Islet precursor cell (in vitro differentiated cells): ENCODE results near the gene OR5K2.

Experiments
- DNase-seq: peaks from one replicate; pipeline ENCODE4 v3.0.0-alpha.2; 2018

Gene OR5K2

GRCh38 chr3:98497381-98497780 lies at the start of gene OR5K2:
TSS of gene OR5K2 (plus strand) at chr3:98497681. CDS start at chr3:98497681, 0 bp downstream.
- DNase-seq: no peak

GRCh38 chr3:98449606-98450193 lies 47.8 kb upstream of the OR5K2 start:
- DNase-seq: no peak

- no peak for DNase-seq
These were observed 47.1 kb upstream of the OR5K2 start for GRCh38 chr3:98450372-98450771.

- no peak for DNase-seq
These were observed 43.7 kb upstream of the OR5K2 start for GRCh38 chr3:98453827-98454226.

GRCh38 chr3:98454929-98455328 lies 42.6 kb upstream of the OR5K2 start:
- DNase-seq: no peak

GRCh38 chr3:98457543-98457942 lies 39.9 kb upstream of the OR5K2 start:
- no peak for DNase-seq

GRCh38 chr3:98460220-98460619 lies 37.3 kb upstream of the OR5K2 start:
- no peak for DNase-seq

- no peak for DNase-seq
These were observed 34.6 kb upstream of the OR5K2 start, which contains the start of gene OR5K1 for GRCh38 chr3:98462901-98463300. TSS of gene OR5K1 (plus strand) at chr3:98463201. CDS start at chr3:98469577, 6,376 bp downstream.

- DNase-seq: peak; percentile 93
These were observed 14.6 kb upstream of the OR5K2 start for GRCh38 chr3:98482717-98483482.

- DNase-seq: no peak
These were observed 13.9 kb upstream of the OR5K2 start for GRCh38 chr3:98483626-98484025.

GRCh38 chr3:98500019-98500418 lies 2.5 kb downstream of the OR5K2 start:
- no peak for DNase-seq

- no peak for DNase-seq
These were observed 3.8 kb downstream of the OR5K2 start for GRCh38 chr3:98501270-98501669.

- no peak for DNase-seq
These were observed 4.5 kb downstream of the OR5K2 start for GRCh38 chr3:98501863-98502576.

- no peak for DNase-seq
These were observed 7.1 kb downstream of the OR5K2 start for GRCh38 chr3:98504539-98504938.

- DNase-seq: no peak
These were observed 11.1 kb downstream of the OR5K2 start for GRCh38 chr3:98508582-98508981.

- no peak for DNase-seq
These were observed 15.1 kb downstream of the OR5K2 start for GRCh38 chr3:98512576-98512975.

- DNase-seq: no peak
These were observed 15.6 kb downstream of the OR5K2 start for GRCh38 chr3:98513091-98513511.

- DNase-seq: no peak
These were observed 16.3 kb downstream of the OR5K2 start for GRCh38 chr3:98513736-98514135.

GRCh38 chr3:98514948-98515347 lies 17.5 kb downstream of the OR5K2 start:
- DNase-seq: no peak

- DNase-seq: no peak
These were observed 21.3 kb downstream of the OR5K2 start for GRCh38 chr3:98518816-98519215.

- no peak for DNase-seq
These were observed 21.9 kb downstream of the OR5K2 start for GRCh38 chr3:98519351-98519750.

- peak; percentile 69 for DNase-seq
These were observed 24.5 kb downstream of the OR5K2 start for GRCh38 chr3:98521897-98522543.

- peak; percentile 99 for DNase-seq
These were observed 25.2 kb downstream of the OR5K2 start, which contains the start of gene CLDND1 for GRCh38 chr3:98522544-98523281. TSS of gene CLDND1 (minus strand) at chr3:98522902. CDS start at chr3:98521424, 1,478 bp downstream.
